Right lung (tissue), 5 donors: Measurements from ENCODE around the gene FTCD. TPM values are rescaled to one million over a fixed set of nuclear protein-coding genes. Genes with fewer than 3 reads are reported as not detected.

Experiments
- DNase-seq, 2 donors: peaks; one replicate each; pipeline ENCODE4 v3.0.0-alpha.2; 2013
- polyA plus RNA-seq, 5 donors: library from polyadenylated mRNA; unstranded; fragments of 120-200 nt; gene quantifications; one replicate each; pipeline versions ENCODE4 v1.2.1 to v1.2.3, GENCODE V29; 2013; ENCODE audit warnings: inconsistent platforms in 1 of 5, low replicate concordance in 1 of 5; ENCODE audit not compliant: insufficient read length in 5 of 5, insufficient read depth in 1 of 5

FTCD gene
- polyA plus RNA-seq, 5 donors: 1.2 to 2.4 (median 1.8) TPM

DNA sequence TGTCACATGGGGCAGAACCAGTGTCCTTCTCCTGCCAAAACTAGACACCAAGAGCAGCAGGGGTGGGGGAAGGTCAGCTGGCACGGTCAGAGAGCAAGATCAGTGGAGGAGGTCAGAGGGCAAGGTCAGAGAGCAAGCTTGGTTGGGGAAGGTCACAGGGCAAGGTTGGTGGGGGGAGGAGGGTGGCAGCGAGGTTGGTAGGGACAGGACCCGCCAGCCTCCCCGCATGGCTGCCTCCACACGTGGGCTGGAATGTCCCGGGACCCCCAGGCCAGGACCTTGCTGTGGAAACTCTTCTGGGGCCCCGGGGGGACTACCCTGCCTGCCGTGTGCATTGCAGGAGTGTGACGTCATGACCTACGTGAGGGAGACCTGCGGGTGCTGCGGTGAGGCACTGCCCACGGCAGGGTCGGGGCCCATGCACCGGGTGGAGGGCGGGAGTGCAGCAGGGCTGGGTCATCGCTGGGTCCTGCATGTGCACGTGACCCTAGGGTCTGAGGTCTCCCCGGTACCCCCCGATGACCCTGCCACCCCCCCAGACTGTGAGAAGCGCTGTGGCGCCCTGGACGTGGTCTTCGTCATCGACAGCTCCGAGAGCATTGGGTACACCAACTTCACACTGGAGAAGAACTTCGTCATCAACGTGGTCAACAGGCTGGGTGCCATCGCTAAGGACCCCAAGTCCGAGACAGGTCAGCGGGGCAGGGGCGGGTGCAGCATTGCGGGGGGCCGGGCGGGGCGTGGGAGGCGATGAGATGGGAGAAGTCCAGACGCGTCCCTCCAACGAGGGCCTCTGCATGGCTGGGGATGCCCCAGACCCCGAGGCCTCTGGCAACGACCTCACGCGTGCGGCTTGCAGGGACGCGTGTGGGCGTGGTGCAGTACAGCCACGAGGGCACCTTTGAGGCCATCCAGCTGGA, 30.2 kb downstream of the FTCD start:
- no peak for DNase-seq

DNA sequence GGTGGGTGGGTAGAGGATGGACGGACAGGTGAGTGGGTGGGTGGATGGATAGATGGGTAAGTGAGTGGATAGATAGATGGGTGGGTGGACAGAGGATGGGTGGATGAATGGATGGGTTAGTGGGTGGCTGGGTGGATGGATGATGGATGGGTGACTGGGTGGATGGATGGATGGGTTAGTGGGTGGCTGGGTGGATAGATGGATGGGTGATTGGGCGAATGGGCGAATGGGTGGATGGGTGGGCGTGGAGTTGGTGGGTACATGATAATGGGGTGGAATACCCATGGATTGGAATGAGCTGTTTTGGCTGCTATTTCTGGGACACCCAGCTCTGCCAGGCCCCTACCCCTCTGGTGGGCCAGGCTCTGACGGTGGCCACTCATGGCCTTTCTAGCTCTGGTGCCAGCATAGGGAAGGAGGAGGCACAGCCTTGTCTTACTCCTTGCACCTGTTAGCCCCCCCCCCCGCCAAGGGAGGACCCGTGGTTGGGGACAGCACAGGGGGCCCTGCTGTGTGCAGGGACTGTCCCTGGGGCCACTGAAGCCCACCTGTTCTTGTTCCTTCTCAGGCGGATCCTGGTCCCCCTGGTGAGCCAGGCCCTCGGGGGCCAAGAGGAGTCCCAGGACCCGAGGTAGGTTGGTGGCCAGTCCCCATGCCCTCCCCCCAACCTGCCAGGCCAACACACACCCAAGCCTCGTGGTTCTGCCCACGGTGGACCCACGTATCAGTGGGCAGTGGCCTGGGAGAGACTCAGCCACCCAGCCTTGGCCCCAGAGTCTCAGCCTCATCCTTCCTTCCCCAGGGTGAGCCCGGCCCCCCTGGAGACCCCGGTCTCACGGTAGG, 31.1 kb downstream of the FTCD start:
- DNase-seq: no peak

GRCh38 chr21:46122758-46123683, 32.4 kb downstream of the FTCD start:
- no peak for DNase-seq

- no peak for DNase-seq
Measured at GRCh38 chr21:46122237-46122671, 33.1 kb downstream of the FTCD start.

DNA sequence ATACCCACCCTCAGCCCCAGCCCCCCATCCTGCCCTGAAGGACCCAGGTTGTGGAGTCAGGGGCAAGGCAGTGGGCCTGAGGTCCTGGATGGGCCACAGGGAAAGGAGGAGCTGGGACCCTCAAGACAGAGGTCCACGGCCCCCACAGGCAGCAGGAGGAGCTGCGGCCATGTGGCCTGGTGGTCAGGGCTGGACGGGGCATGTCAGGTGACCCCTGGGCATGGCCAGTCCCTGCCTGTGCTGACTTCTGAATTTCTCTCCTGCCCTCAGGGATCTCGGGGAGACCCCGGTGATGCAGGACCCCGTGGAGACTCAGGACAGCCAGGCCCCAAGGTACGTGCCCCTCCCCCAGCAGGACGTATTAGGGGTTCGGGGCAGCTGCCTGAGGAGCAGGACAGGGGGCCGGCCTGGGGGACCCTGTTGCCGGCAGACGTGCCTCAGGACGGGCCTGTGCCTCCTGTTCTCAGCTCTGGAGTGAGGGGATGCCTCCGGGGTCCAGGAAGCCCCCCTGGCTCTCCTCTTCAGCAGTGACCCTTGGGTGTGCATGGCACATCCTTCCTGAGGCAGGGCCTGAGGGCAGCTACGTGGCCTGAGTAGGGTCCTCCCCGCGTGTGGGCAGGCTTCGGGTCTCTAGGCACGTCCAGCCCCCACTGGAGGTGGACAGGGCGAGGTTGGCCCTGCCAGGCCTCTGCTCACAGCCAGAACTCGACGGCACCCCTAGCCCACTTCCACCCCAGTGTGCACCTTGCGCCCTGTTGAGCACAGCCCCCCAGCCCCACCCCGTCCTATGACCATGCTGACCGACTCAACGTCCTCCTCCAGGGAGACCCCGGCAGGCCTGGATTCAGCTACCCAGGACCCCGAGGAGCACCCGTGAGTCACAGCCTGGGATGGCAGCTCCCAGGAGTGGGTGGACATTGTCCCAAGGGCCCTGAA, 33.8 kb downstream of the FTCD start:
- DNase-seq: no peak

GRCh38 chr21:46120301-46121285, 34.8 kb downstream of the FTCD start:
- DNase-seq: no peak

DNA sequence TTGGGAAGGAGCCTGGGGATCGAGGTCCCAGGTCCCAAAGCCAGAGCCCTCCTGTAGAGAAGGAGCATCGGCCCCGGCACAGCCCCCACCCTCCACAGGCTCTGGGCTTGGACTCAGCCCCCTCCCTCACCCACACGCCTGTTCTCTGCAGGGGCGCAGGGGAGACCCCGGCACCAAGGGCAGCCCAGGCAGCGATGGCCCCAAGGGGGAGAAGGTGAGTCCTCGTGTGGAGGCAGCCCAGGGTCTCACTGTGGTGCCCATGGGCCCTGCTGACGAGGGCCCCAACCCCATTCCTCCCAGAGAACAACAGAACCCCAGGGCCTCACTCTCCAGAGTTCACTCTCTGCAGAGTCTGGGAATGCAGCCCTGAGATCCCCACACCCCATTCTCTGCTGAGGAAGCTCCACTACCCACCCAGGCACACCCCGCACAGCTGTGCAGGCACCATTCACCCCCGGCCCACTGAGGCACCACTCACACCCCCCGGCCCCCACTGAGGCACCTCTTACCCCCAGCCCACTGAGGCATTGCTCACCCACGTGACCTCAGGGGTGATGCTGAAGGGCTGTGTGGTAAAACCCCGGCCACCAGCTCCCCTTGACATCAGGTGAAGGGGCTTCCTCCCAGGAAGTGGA, 35.6 kb downstream of the FTCD start:
- no peak for DNase-seq

- DNase-seq: no peak
Measured at GRCh38 chr21:46119144-46119636, 36.2 kb downstream of the FTCD start.

- no peak for DNase-seq
Measured at GRCh38 chr21:46118316-46119143, 36.8 kb downstream of the FTCD start.

GRCh38 chr21:46117586-46118315, 37.6 kb downstream of the FTCD start:
- DNase-seq: no peak

DNA sequence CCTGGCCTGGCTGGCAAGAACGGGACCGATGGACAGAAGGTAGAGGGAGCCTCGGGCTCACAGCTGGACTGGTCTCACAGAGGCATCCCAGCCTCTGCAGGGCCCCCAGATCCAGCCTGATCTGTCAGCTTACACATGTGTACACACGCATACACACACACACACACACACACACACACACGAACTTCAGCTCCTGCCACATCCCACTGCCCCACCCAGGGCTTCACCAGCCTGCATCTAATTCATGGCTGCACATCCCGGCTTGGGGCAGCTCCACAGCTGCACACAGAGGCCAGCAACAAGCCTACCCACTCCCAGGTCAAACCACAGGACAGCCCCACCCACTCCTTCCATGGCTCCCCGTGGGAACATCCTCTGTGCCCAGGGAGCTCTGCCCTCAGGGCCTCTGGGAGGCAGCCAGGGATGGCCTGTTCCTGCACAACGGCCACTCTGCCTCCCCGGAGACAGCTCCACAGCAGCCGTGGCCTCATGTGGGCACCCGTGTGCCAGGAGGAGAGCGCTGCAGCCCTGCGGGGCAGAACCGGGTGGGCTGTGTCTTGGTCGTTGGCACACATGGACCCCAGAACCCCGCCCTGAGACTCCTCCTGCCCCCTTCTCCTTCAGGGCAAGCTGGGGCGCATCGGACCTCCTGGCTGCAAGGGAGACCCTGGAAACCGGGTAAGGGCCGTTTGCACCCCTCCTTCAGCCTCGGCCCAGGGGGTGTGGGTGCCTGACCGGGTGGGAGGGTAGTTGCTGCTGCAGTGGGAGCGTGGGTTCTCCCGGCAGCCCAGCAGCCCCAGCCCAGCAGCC, 38.4 kb downstream of the FTCD start:
- DNase-seq: no peak

- DNase-seq: no peak
Measured at GRCh38 chr21:46116189-46116775, 39.1 kb downstream of the FTCD start.

DNA sequence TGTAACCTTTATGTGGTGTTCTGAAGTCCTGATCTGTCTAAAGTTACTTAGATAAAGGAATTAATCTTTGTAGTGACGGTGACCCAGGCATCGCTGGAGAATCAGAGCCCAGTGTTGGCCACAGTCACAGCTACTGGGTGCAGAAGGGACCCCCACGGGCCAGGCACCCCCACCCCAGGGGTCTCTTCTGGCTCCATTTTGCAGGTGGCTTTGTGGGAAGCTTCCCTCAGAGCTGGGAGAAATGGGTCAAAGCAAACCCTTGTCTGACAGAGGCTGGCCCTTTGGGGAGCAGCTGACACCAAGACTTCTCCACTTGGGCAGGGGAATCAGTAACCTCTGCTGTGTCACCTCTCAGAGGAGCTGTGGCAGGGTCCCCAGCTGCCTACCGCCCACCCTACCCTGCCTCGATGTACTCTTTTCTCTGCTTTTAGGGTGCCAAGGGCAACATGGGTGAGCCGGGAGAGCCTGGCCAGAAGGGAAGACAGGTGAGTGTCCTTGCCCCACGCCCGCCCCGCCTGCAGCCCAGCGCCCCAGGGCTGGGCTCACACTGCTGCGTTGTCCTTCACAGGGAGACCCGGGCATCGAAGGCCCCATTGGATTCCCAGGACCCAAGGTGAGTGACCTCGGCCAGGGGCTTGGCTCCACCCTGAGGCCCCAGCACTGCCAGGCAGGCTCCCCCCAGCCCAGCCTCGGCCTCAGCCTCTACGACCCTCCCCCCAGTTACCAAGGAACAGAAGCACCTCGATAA, 39.8 kb downstream of the FTCD start:
- no peak for DNase-seq

DNA sequence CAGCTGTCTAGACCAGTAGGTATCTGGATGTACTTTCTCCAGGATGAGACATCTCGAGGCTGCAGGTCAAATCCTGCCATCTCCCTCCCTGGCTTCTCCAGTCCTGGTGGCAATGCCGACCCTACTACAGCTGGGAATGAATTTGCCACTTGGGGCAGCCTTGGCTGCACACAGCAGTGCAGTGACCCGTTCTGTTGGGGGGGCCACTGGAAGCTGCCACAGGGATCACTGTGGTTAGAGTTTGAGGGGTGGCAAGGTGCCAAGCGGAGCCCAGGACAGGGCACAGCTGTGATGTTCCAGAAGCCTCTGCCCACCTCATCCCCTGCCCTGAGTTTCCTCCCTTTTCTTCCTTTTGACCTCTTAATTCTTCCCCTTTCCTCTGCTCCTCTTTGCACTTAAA, 40.4 kb downstream of the FTCD start:
- DNase-seq: no peak
